ENCODE measurements around the gene WDR1. TPM values are rescaled to one million over a fixed set of nuclear protein-coding genes. Genes with fewer than 3 reads are reported as not detected.

Gene WDR1
- total RNA-seq, 4 donors from 2014 or later: 196 to 268 (median 246) TPM

- Histone ChIP-seq H3K9me3 (no peaks in the 10 kb centered on the region), H3K27me3 (no peaks in the 10 kb centered on the region), H3K27ac (no peak overlapping the region), H3K4me1 (no peaks in the 10 kb centered on the region), H3K4me3 (no peak overlapping the region), H3K36me3 (peaks cover 0 to 83% (median 39%) of the 10 kb centered on the region in 4 donors)
- intact Hi-C loops (cut with DNase I; ENCODE audit: low total_unique reads): no loop called here
- WGBS, 2 donors (ENCODE audit: low coverage in 1 of 2): 80 to 88% methylated on average over 3 to 8 of the region's 8 CpGs
- TF ChIP-seq EP300 (IDR thresholded peaks at IDR 0.05; ENCODE audit: low read depth): no peak
- no peak for TF ChIP-seq POLR2A (IDR thresholded peaks at IDR 0.05)
- TF ChIP-seq CTCF (IDR thresholded peaks at IDR 0.05): no peak
- TF ChIP-seq POLR2AphosphoS5 (IDR thresholded peaks at IDR 0.05): no peak
- in situ Hi-C loops (cut with MboI; ENCODE audit: low pct_ligation_motif_present in 1 of 4, low pct_unique_long_range_greater_than_20kb in 1 of 4, low sequenced_read_pairs in 3 of 4): no loop called here
- DNase-seq: no peak
Observed at GRCh38 chr4:10079912-10080588, 36.5 kb downstream of the WDR1 start.

GRCh38 chr4:10079256-10079655, 37.3 kb downstream of the WDR1 start:
- TF ChIP-seq POLR2AphosphoS5 (IDR thresholded peaks at IDR 0.05): no peak
- no peak for TF ChIP-seq POLR2A (IDR thresholded peaks at IDR 0.05)
- TF ChIP-seq CTCF (IDR thresholded peaks at IDR 0.05): no peak
- TF ChIP-seq EP300 (IDR thresholded peaks at IDR 0.05; ENCODE audit: low read depth): no peak
- Histone ChIP-seq H3K27me3 (no peaks in the 10 kb centered on the region), H3K4me1 (no peaks in the 10 kb centered on the region), H3K27ac (no peak overlapping the region), H3K4me3 (no peak overlapping the region), H3K9me3 (no peaks in the 10 kb centered on the region), H3K36me3 (peaks cover 0 to 82% (median 38%) of the 10 kb centered on the region in 4 donors)
- intact Hi-C loops (cut with DNase I; ENCODE audit: low total_unique reads) (no loop called here), in situ Hi-C loops (cut with MboI; ENCODE audit: low pct_ligation_motif_present in 1 of 4, low pct_unique_long_range_greater_than_20kb in 1 of 4, low sequenced_read_pairs in 3 of 4) (no loop called here)
- WGBS, 2 donors (ENCODE audit: low coverage in 1 of 2): 88% methylated on average over 5 to 15 of the region's 15 CpGs
- DNase-seq: no peak

- H3K9me3 ChIP-seq: no peaks in the 10 kb centered on the region
- intact Hi-C loops (cut with DNase I; ENCODE audit: low total_unique reads) (no loop called here), in situ Hi-C loops (cut with MboI; ENCODE audit: low pct_ligation_motif_present in 1 of 4, low pct_unique_long_range_greater_than_20kb in 1 of 4, low sequenced_read_pairs in 3 of 4) (no loop called here)
- H3K36me3 ChIP-seq: peaks cover 0 to 82% (median 39%) of the 10 kb centered on the region in 4 donors
- 92% methylated on average over 20 of the region's 26 CpGs; no CpG with 5 or more reads in 1 of the 2 donors for WGBS, 2 donors (ENCODE audit: low coverage in 1 of 2)
- H3K4me3 ChIP-seq: no peak overlapping the region
- H3K27ac ChIP-seq: peak overlapping the region in 1 of 4 donors; percentile 34
- DNase-seq: no peak
- TF ChIP-seq CTCF (IDR thresholded peaks at IDR 0.05) (no peak), EP300 (IDR thresholded peaks at IDR 0.05; ENCODE audit: low read depth) (no peak), POLR2A (IDR thresholded peaks at IDR 0.05) (no peak), POLR2AphosphoS5 (IDR thresholded peaks at IDR 0.05) (no peak)
- H3K4me1 ChIP-seq: no peaks in the 10 kb centered on the region
- H3K27me3 ChIP-seq: no peaks in the 10 kb centered on the region
Observed at GRCh38 chr4:10078481-10079233, 37.9 kb downstream of the WDR1 start.

- intact Hi-C loops (cut with DNase I; ENCODE audit: low total_unique reads) (no loop called here), in situ Hi-C loops (cut with MboI; ENCODE audit: low pct_ligation_motif_present in 1 of 4, low pct_unique_long_range_greater_than_20kb in 1 of 4, low sequenced_read_pairs in 3 of 4) (no loop called here)
- Histone ChIP-seq H3K4me3 (no peak overlapping the region), H3K27ac (peak overlapping the region in 1 of 4 donors; percentile 34), H3K4me1 (no peaks in the 10 kb centered on the region), H3K27me3 (no peaks in the 10 kb centered on the region), H3K9me3 (no peaks in the 10 kb centered on the region), H3K36me3 (peaks cover 0 to 77% (median 39%) of the 10 kb centered on the region in 4 donors)
- DNase-seq: no peak
- TF ChIP-seq CTCF (IDR thresholded peaks at IDR 0.05): no peak
- no peak for TF ChIP-seq EP300 (IDR thresholded peaks at IDR 0.05; ENCODE audit: low read depth)
- TF ChIP-seq POLR2AphosphoS5 (IDR thresholded peaks at IDR 0.05): no peak
- TF ChIP-seq POLR2A (IDR thresholded peaks at IDR 0.05): no peak
- WGBS, 2 donors (ENCODE audit: low coverage in 1 of 2): 85 to 97% methylated on average over 6 to 34 of the region's 38 CpGs
Observed at GRCh38 chr4:10077483-10078335, 38.9 kb downstream of the WDR1 start.

All from transverse colon (tissue), 4 donors.